Measurements from ENCODE around the gene FPR1. TPM values are rescaled to one million over a fixed set of nuclear protein-coding genes. Genes with fewer than 3 reads are reported as not detected.

Gene FPR1
- polyA plus RNA-seq, 1 experiment: not detected

DNA sequence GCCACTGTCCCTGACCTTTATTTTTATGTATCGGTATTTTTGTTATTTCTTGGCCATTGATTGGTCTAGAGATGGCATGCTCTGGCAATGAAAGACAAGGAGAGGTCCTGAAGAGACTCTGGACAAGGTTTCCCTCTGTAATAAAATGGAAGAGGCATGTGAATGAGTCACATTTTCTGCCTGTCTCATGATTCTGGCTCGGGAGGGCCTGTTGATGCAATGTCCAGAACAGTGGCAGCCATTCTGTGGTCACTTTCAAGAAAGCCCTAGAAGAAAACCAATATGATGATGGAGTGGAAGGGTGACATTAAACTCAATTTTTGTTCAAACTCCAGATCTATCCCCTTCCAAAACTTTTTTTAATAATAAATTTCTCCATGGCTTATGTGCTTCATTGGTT, 41.3 kb upstream of the FPR1 start:
- POLR2A ChIA-PET: no interaction called here
- Histone ChIP-seq H3K36me3 (ENCODE audit: control insufficient read depth, insufficient read depth, low read length) (no peaks in the 10 kb centered on the region), H3K4me3 (ENCODE audit: low read depth, low read length) (no peak overlapping the region), H3K27me3 (ENCODE audit: control insufficient read depth, insufficient read depth, low read length) (no peaks in the 10 kb centered on the region)
- CTCF ChIA-PET: no interaction called here
- TF ChIP-seq, protein P1, sequence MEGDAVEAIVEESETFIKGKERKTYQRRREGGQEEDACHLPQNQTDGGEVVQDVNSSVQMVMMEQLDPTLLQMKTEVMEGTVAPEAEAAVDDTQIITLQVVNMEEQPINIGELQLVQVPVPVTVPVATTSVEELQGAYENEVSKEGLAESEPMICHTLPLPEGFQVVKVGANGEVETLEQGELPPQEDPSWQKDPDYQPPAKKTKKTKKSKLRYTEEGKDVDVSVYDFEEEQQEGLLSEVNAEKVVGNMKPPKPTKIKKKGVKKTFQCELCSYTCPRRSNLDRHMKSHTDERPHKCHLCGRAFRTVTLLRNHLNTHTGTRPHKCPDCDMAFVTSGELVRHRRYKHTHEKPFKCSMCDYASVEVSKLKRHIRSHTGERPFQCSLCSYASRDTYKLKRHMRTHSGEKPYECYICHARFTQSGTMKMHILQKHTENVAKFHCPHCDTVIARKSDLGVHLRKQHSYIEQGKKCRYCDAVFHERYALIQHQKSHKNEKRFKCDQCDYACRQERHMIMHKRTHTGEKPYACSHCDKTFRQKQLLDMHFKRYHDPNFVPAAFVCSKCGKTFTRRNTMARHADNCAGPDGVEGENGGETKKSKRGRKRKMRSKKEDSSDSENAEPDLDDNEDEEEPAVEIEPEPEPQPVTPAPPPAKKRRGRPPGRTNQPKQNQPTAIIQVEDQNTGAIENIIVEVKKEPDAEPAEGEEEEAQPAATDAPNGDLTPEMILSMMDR (IDR thresholded peaks at IDR 0.05; ENCODE audit: insufficient read depth, low read depth, low read length): no peak
- DNase-seq (ENCODE audit: low read depth): no peak

DNA sequence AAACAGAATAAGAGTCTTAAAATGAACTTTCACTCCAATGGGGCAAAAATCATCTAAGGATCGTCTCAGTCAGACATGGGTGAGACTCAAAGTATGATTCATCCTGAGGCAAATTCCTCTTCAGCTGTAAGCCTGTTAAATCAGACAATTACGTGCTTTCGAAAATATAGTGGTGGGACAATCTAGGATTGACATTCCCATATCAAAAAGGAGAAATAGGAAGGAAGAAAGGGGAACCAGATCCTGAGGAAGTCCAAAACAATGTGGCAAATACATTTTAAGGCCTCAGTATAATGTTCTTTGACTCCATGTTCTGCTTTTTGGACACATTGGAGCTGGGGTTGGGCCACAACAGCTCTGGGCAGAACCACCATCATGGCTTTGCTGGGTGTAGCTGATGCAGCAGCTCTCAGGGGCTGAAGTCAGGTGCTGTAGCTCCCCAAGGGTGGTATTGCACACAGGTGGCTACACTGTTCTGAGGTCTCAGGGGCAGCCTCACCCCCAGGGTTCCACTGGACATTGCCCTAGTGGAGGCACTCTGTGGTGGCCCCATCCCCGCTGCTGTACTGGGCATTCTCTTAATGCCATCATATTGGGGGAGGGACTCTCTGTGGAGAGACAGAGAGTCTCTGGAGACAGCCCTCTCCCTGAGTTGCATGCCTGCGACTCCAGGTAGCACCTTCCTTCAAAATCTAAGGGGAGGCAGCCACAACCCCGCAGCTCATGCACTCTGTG, 37.5 kb upstream of the FPR1 start:
- DNase-seq (ENCODE audit: low read depth): no peak
- Histone ChIP-seq H3K4me3 (ENCODE audit: low read depth, low read length) (no peak overlapping the region), H3K27me3 (ENCODE audit: control insufficient read depth, insufficient read depth, low read length) (no peaks in the 10 kb centered on the region), H3K36me3 (ENCODE audit: control insufficient read depth, insufficient read depth, low read length) (no peaks in the 10 kb centered on the region)
- POLR2A ChIA-PET: no interaction called here
- CTCF ChIA-PET: interaction anchor here (0.9 kb wide), 1 partner anchor 12 kb away, joined by 3 read pairs; no protein-coding TSS in a partner anchor
- TF ChIP-seq, protein P1 (IDR thresholded peaks at IDR 0.05; ENCODE audit: insufficient read depth, low read depth, low read length): no peak

DNA sequence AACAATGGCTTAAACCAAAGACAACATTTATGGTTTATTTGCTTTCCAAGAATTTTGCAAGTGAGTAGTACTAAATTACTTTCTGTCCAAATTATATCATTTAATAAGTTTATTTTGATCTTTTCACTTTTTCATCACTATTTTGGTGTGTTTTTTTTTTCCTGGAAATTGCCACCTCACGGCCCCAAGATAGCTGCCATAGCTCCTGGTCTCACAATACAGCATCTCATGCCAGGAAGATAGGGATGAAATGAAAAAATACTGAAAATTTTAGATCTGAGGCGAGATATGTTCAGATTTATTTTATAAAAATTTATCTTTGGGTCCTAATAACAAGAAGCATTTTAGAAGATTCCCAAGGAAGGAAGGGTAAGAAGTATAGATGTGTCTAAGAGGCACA, 36.4 kb upstream of the FPR1 start:
- ChIA-PET CTCF (no interaction called here), POLR2A (no interaction called here)
- H3K36me3 ChIP-seq (ENCODE audit: control insufficient read depth, insufficient read depth, low read length): no peaks in the 10 kb centered on the region
- TF ChIP-seq, protein P1 (IDR thresholded peaks at IDR 0.05; ENCODE audit: insufficient read depth, low read depth, low read length): no peak
- H3K4me3 ChIP-seq (ENCODE audit: low read depth, low read length): no peak overlapping the region
- no peak for DNase-seq (ENCODE audit: low read depth)
- no peaks in the 10 kb centered on the region for H3K27me3 ChIP-seq (ENCODE audit: control insufficient read depth, insufficient read depth, low read length)

DNA sequence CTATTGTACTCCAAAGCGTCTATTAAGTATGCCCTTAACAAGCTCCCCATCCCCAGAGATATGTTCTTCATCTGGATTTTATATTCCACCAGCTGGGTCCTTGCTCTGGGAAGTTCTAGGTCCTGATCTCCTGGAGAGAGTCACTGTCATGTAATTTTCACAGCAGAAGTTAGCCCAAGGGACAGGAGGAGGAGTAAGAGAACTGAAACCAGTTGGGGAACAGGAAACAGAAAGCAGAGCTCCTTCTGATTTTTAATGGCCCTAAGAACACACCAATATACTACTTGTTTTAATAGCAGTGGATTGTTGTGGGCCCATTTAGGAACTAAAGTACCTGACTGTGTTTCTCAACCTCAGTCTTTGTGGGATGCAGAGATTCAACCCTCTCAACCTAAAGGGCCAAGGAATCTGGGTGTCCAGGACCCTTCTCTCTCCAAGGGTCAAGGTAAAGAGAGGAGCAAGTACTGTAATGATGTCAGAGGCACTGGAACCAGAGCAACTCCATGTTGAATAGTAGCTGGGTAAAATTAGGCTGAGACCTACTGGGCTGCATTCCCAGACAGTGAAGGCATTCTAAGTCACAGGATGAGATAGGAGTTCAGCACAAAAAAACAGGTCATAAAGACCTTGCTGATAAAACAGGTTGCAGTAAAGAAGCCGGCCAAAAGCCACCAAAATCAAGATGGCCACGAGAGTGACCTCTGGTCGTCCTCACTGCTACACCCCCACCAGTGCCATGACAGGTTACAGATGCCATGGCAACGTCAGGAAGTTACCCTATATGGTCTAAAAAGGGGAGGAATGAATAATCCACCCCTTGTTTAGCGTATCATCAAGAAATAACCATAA, 35.2 kb upstream of the FPR1 start:
- H3K4me3 ChIP-seq (ENCODE audit: low read depth, low read length): no peak overlapping the region
- no peaks in the 10 kb centered on the region for H3K36me3 ChIP-seq (ENCODE audit: control insufficient read depth, insufficient read depth, low read length)
- ChIA-PET POLR2A (no interaction called here), CTCF (interaction anchor here (0.8 kb wide), 1 partner anchor 9 kb away, joined by 5 read pairs; no protein-coding TSS in a partner anchor)
- TF ChIP-seq, protein P1 (IDR thresholded peaks at IDR 0.05; ENCODE audit: insufficient read depth, low read depth, low read length): no peak
- no peaks in the 10 kb centered on the region for H3K27me3 ChIP-seq (ENCODE audit: control insufficient read depth, insufficient read depth, low read length)
- DNase-seq (ENCODE audit: low read depth): no peak

DNA sequence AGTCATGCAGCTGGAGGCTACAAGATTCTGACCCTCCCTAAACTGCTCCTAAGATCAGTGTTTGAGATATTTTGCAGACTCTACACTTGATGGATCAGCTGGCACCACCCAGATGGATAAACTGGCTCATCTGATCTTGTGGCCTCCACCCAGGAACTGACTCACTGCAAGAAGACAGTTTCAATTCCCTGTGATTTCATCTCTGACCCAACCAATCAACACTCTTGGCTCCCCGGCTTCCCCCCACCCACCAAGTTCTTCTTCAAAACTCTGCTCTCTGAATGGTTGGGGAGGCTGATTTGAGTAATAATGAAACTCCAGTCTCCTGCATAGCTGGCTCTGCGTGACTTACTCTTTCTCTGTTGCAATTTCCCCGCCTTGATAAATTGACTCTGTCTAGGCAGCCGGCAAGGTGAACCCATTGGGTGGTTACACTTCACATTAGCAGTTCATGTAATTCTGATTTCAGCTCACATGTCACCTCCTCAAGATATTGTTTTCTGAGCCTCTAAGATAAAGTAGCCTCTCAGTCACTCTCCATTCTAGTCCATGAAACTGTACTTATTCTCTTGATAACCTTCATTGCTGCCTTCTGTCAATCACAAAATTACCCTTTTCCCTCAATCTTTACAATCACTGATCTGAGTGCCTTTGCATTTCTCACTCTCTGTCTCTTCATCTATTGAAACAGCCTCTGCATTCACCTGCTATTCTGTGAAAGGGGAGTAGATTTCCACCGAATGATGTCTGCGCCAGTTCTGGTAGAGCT, 33.4 kb upstream of the FPR1 start:
- no peaks in the 10 kb centered on the region for H3K27me3 ChIP-seq (ENCODE audit: control insufficient read depth, insufficient read depth, low read length)
- DNase-seq (ENCODE audit: low read depth): no peak
- POLR2A ChIA-PET: no interaction called here
- TF ChIP-seq, protein P1 (IDR thresholded peaks at IDR 0.05; ENCODE audit: insufficient read depth, low read depth, low read length): no peak
- H3K4me3 ChIP-seq (ENCODE audit: low read depth, low read length): no peak overlapping the region
- CTCF ChIA-PET: no interaction called here
- no peaks in the 10 kb centered on the region for H3K36me3 ChIP-seq (ENCODE audit: control insufficient read depth, insufficient read depth, low read length)

All from BJ (cell line).